Measurements from ENCODE around the gene LAMB4. TPM values are rescaled to one million over a fixed set of nuclear protein-coding genes. Genes with fewer than 3 reads are reported as not detected.

Gene LAMB4
- 1.1 TPM for total RNA-seq (ENCODE audit: unreplicated experiment)
- long read RNA-seq = 0 reads

GRCh38 chr7:108130261-108130660, at the start of gene LAMB4:
TSS of gene LAMB4 (minus strand) at chr7:108130361. CDS start at chr7:108123164, 7,197 bp downstream.
- no peak for TF ChIP-seq CTCF (IDR thresholded peaks at IDR 0.05; ENCODE audit: unreplicated experiment)
- no peak for DNase-seq (ENCODE audit: low spot score)
- Mint-ChIP-seq H3K9me3 (ENCODE audit: unreplicated experiment) (no peaks in the 10 kb centered on the region), H3K27ac (ENCODE audit: unreplicated experiment) (no peak within 1 kb of the TSS), H3K27me3 (ENCODE audit: unreplicated experiment) (no peaks in the 10 kb centered on the region), H3K36me3 (ENCODE audit: low read depth, unreplicated experiment) (no peaks in the 10 kb centered on the region), H3K4me1 (ENCODE audit: unreplicated experiment) (peaks cover 9% of the 10 kb centered on the region), H3K4me3 (ENCODE audit: unreplicated experiment) (no peak within 1 kb of the TSS)

- TF ChIP-seq CTCF (IDR thresholded peaks at IDR 0.05; ENCODE audit: unreplicated experiment) = no peak
- no peak overlapping the region for H3K4me3 Mint-ChIP-seq (ENCODE audit: unreplicated experiment)
- peaks cover 3% of the 10 kb centered on the region for H3K27me3 Mint-ChIP-seq (ENCODE audit: unreplicated experiment)
- H3K27ac Mint-ChIP-seq (ENCODE audit: unreplicated experiment) = no peak overlapping the region
- H3K36me3 Mint-ChIP-seq (ENCODE audit: low read depth, unreplicated experiment) = no peaks in the 10 kb centered on the region
- no peak for DNase-seq (ENCODE audit: low spot score)
- no peaks in the 10 kb centered on the region for H3K9me3 Mint-ChIP-seq (ENCODE audit: unreplicated experiment)
- no peaks in the 10 kb centered on the region for H3K4me1 Mint-ChIP-seq (ENCODE audit: unreplicated experiment)
Observed at GRCh38 chr7:108178398-108178797, 48.2 kb upstream of the LAMB4 start.

- TF ChIP-seq CTCF (IDR thresholded peaks at IDR 0.05; ENCODE audit: unreplicated experiment) = no peak
- no peak overlapping the region for H3K27ac Mint-ChIP-seq (ENCODE audit: unreplicated experiment)
- H3K4me3 Mint-ChIP-seq (ENCODE audit: unreplicated experiment) = no peak overlapping the region
- no peaks in the 10 kb centered on the region for H3K9me3 Mint-ChIP-seq (ENCODE audit: unreplicated experiment)
- no peaks in the 10 kb centered on the region for H3K27me3 Mint-ChIP-seq (ENCODE audit: unreplicated experiment)
- no peak for DNase-seq (ENCODE audit: low spot score)
- H3K4me1 Mint-ChIP-seq (ENCODE audit: unreplicated experiment) = no peaks in the 10 kb centered on the region
- no peaks in the 10 kb centered on the region for H3K36me3 Mint-ChIP-seq (ENCODE audit: low read depth, unreplicated experiment)
Observed at GRCh38 chr7:108171164-108171563, 41.0 kb upstream of the LAMB4 start.

- no peaks in the 10 kb centered on the region for H3K9me3 Mint-ChIP-seq (ENCODE audit: unreplicated experiment)
- no peak for TF ChIP-seq CTCF (IDR thresholded peaks at IDR 0.05; ENCODE audit: unreplicated experiment)
- no peak overlapping the region for H3K4me3 Mint-ChIP-seq (ENCODE audit: unreplicated experiment)
- no peak overlapping the region for H3K27ac Mint-ChIP-seq (ENCODE audit: unreplicated experiment)
- H3K36me3 Mint-ChIP-seq (ENCODE audit: low read depth, unreplicated experiment) = no peaks in the 10 kb centered on the region
- no peaks in the 10 kb centered on the region for H3K4me1 Mint-ChIP-seq (ENCODE audit: unreplicated experiment)
- DNase-seq (ENCODE audit: low spot score) = no peak
- H3K27me3 Mint-ChIP-seq (ENCODE audit: unreplicated experiment) = no peaks in the 10 kb centered on the region
Observed at GRCh38 chr7:108170251-108170650, 40.1 kb upstream of the LAMB4 start.

- H3K27ac Mint-ChIP-seq (ENCODE audit: unreplicated experiment) = no peak overlapping the region
- H3K9me3 Mint-ChIP-seq (ENCODE audit: unreplicated experiment) = no peaks in the 10 kb centered on the region
Observed at GRCh38 chr7:108167460-108167859, 37.3 kb upstream of the LAMB4 start.

More at GRCh38 chr7:108167460-108167859, 37.3 kb upstream of the LAMB4 start:
- Mint-ChIP-seq H3K36me3 (ENCODE audit: low read depth, unreplicated experiment) (no peaks in the 10 kb centered on the region), H3K27me3 (ENCODE audit: unreplicated experiment) (peaks cover 2% of the 10 kb centered on the region), H3K4me1 (ENCODE audit: unreplicated experiment) (no peaks in the 10 kb centered on the region), H3K4me3 (ENCODE audit: unreplicated experiment) (no peak overlapping the region)
- DNase-seq (ENCODE audit: low spot score) = no peak
- no peak for TF ChIP-seq CTCF (IDR thresholded peaks at IDR 0.05; ENCODE audit: unreplicated experiment)
